DND-41 (cell line): ENCODE results near the gene FRMD3.

Experiments used
- ATAC-seq: fragments of 200-7000 bp; cut with Tn5 transposase; 3 replicates; pipeline ENCODE4 v1.9.1; 2021; ENCODE audit warnings: low read depth; ENCODE audit not compliant: insufficient read depth
- DNase-seq: peaks from one replicate; pipeline ENCODE4 v3.0.0-alpha.2; 2020
- H2AFZ ChIP-seq: 2 replicates; pipeline ENCODE4 v1.6.0; 2012; ENCODE audit warnings: low read depth, low read length
- H3K27ac ChIP-seq: 2 replicates; pipeline ENCODE4 v1.5.1; 2012; ENCODE audit warnings: low read length, inconsistent platforms
- H3K27me3 ChIP-seq: fragments of 200-600 bp; sonication (generic); 2 replicates; pipeline ENCODE4 v1.6.0; 2012; ENCODE audit warnings: low read length, mild to moderate bottlenecking, inconsistent platforms; ENCODE audit not compliant: insufficient read depth, poor library complexity
- H3K36me3 ChIP-seq: 2 replicates; pipeline ENCODE4 v1.5.1; 2012; ENCODE audit warnings: low read length, inconsistent platforms; ENCODE audit not compliant: insufficient read depth
- H3K4me1 ChIP-seq: 2 replicates; pipeline ENCODE4 v1.5.1; 2012; ENCODE audit warnings: mild to moderate bottlenecking, low read length; ENCODE audit not compliant: insufficient read depth
- H3K4me2 ChIP-seq: 2 replicates; pipeline ENCODE4 v1.6.0; 2012; ENCODE audit warnings: mild to moderate bottlenecking, moderate library complexity, low read length, inconsistent platforms; ENCODE audit not compliant: insufficient read depth
- H3K4me3 ChIP-seq, 2 experiments: fragments of 200-600 bp in 1 of 2; shearing (Covaris generic) in 1 of 2; 2 replicates each; pipeline ENCODE4 v1.5.1; 2012 to 2016; ENCODE audit warnings: inconsistent platforms in 2 of 2, low read length in 2 of 2, mild to moderate bottlenecking in 2 of 2, low read depth in 1 of 2, moderate library complexity in 1 of 2
- H3K79me2 ChIP-seq: 2 replicates; pipeline ENCODE4 v1.6.0; 2012; ENCODE audit warnings: low read length, inconsistent platforms; ENCODE audit not compliant: insufficient read depth
- H3K9ac ChIP-seq: 2 replicates; pipeline ENCODE4 v1.6.0; 2012; ENCODE audit warnings: low read depth, mild to moderate bottlenecking, inconsistent platforms, low read length, moderate library complexity
- H3K9me3 ChIP-seq: 2 replicates; pipeline ENCODE4 v1.5.1; 2012; ENCODE audit warnings: low read length, moderate library complexity, mild to moderate bottlenecking, inconsistent platforms; ENCODE audit not compliant: insufficient read depth, severe bottlenecking
- H4K20me1 ChIP-seq: 2 replicates; pipeline ENCODE4 v1.6.0; 2012; ENCODE audit warnings: low read length; ENCODE audit not compliant: insufficient read depth
- CTCF ChIP-seq: IDR thresholded peaks from 2 replicates; pipeline ENCODE4 v1.5.1; 2012; ENCODE audit warnings: borderline replicate concordance, low read length, moderate library complexity, mild to moderate bottlenecking; ENCODE audit not compliant: poor library complexity, severe bottlenecking; ENCODE audit errors: extremely low read depth
- EZH2 ChIP-seq: IDR thresholded peaks from 3 replicates; pipeline ENCODE4 v1.6.1; 2012; ENCODE audit warnings: borderline replicate concordance, low read depth, mild to moderate bottlenecking, moderate library complexity, low read length, inconsistent platforms; ENCODE audit not compliant: severe bottlenecking

Gene FRMD3

GRCh38 chr9:83247732-83248131 lies 290.5 kb downstream of the FRMD3 start:
- DNase-seq (no peak), ATAC-seq (no peak)
- Histone ChIP-seq H3K4me1 (no peaks in the 10 kb centered on the region), H3K4me2 (no peak overlapping the region), H4K20me1 (no peaks in the 10 kb centered on the region), H3K9ac (no peak overlapping the region), H3K36me3 (no peaks in the 10 kb centered on the region), H3K27me3 (no peaks in the 10 kb centered on the region), H3K79me2 (no peaks in the 10 kb centered on the region), H3K9me3 (no peaks in the 10 kb centered on the region), H3K27ac (no peak overlapping the region), H2AFZ (no peak overlapping the region), H3K4me3 (no peak overlapping the region)
- no peak for TF ChIP-seq EZH2
- TF ChIP-seq CTCF, result no peak

GRCh38 chr9:83245979-83246659 lies 292.1 kb downstream of the FRMD3 start:
- no peak for DNase-seq
- no peak for ATAC-seq

GRCh38 chr9:83242066-83242465 lies 296.1 kb downstream of the FRMD3 start:
- Histone ChIP-seq H3K36me3 (no peaks in the 10 kb centered on the region), H3K79me2 (no peaks in the 10 kb centered on the region), H3K4me2 (no peak overlapping the region), H3K4me1 (peaks cover 3% of the 10 kb centered on the region; the same call in 1 of the 2 replicates), H3K27me3 (no peaks in the 10 kb centered on the region), H3K27ac (no peak overlapping the region), H2AFZ (no peak overlapping the region), H3K4me3 (no peak overlapping the region), H4K20me1 (no peaks in the 10 kb centered on the region), H3K9ac (no peak overlapping the region), H3K9me3 (no peaks in the 10 kb centered on the region)
- no peak for ATAC-seq
- DNase-seq, result no peak
- no peak for TF ChIP-seq CTCF
- TF ChIP-seq EZH2, result no peak

More at GRCh38 chr9:83245979-83246659, 292.1 kb downstream of the FRMD3 start:
- Histone ChIP-seq H4K20me1 (no peaks in the 10 kb centered on the region), H3K79me2 (no peaks in the 10 kb centered on the region), H3K27me3 (no peaks in the 10 kb centered on the region), H3K4me1 (no peaks in the 10 kb centered on the region), H3K36me3 (no peaks in the 10 kb centered on the region), H3K4me3 (no peak overlapping the region), H2AFZ (no peak overlapping the region), H3K4me2 (no peak overlapping the region), H3K9me3 (no peaks in the 10 kb centered on the region), H3K27ac (no peak overlapping the region), H3K9ac (no peak overlapping the region)
- no peak for TF ChIP-seq CTCF
- TF ChIP-seq EZH2, result no peak
